Mesothelial cell of epicardium (in vitro differentiated cells): ENCODE results near the gene ARNT2. TPM values are rescaled to one million over a fixed set of nuclear protein-coding genes. Genes with fewer than 3 reads are reported as not detected.

ENCODE experiments used
- DNase-seq, 2 experiments: peaks; one replicate each; pipeline ENCODE4 v3.0.0; 2021; ENCODE audit warnings: low spot score in 2 of 2; ENCODE audit not compliant: unreplicated experiment in 2 of 2
- H3K27ac Mint-ChIP-seq: 2 replicates; pipeline ENCODE4 v1.8.0; 2021; ENCODE audit warnings: mixed read lengths
- H3K27me3 Mint-ChIP-seq: 2 replicates; pipeline ENCODE4 v1.8.0; 2021; ENCODE audit warnings: low read depth, mixed read lengths
- H3K36me3 Mint-ChIP-seq: 2 replicates; pipeline ENCODE4 v1.8.0; 2021; ENCODE audit warnings: mixed read lengths
- H3K4me1 Mint-ChIP-seq: 2 replicates; pipeline ENCODE4 v1.8.0; 2021; ENCODE audit warnings: mixed read lengths
- H3K4me3 Mint-ChIP-seq: 2 replicates; pipeline ENCODE4 v1.8.0; 2021; ENCODE audit warnings: mild to moderate bottlenecking, moderate library complexity, mixed read lengths
- H3K9me3 Mint-ChIP-seq: 2 replicates; pipeline ENCODE4 v1.8.0; 2021; ENCODE audit warnings: mixed read lengths
- total RNA-seq: library from RNA; stranded (reverse); gene quantifications from 3 replicates; pipeline ENCODE4 v1.2.1, GENCODE V29; 2021
- TF ChIP-seq, protein P1 (sequence below): fragments of 200-600 bp; sonication (generic); IDR thresholded peaks from one replicate; pipeline ENCODE4 v1.5.0; 2021; ENCODE audit warnings: antibody characterized with exemption; ENCODE audit not compliant: unreplicated experiment

The ARNT2 gene
- total RNA-seq, 1 donor from 2014 or later, result 20.2 TPM

DNA sequence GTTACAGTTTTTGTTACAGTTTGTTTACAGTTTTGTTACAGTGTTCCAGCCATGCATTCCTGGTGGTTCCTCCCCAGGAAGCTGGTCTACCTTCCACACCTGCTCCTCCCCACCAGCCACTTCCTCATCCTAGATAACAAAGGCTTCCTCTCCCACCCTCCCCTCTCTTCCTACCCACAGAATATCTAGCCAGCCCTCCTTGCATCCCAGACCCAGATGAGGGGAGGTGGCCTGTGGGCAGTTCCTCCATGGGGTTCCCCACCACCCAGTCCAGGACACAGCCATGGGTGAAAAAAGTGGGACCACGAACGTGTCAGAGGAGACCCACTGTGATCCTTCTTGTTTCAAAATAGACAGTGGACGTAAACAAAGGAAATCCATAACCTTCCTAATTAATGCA is 168.2 kb downstream of the ARNT2 start:
- TF ChIP-seq, protein P1, sequence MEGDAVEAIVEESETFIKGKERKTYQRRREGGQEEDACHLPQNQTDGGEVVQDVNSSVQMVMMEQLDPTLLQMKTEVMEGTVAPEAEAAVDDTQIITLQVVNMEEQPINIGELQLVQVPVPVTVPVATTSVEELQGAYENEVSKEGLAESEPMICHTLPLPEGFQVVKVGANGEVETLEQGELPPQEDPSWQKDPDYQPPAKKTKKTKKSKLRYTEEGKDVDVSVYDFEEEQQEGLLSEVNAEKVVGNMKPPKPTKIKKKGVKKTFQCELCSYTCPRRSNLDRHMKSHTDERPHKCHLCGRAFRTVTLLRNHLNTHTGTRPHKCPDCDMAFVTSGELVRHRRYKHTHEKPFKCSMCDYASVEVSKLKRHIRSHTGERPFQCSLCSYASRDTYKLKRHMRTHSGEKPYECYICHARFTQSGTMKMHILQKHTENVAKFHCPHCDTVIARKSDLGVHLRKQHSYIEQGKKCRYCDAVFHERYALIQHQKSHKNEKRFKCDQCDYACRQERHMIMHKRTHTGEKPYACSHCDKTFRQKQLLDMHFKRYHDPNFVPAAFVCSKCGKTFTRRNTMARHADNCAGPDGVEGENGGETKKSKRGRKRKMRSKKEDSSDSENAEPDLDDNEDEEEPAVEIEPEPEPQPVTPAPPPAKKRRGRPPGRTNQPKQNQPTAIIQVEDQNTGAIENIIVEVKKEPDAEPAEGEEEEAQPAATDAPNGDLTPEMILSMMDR, result no peak
- Mint-ChIP-seq H3K27ac (no peak overlapping the region), H3K36me3 (peaks cover 18% of the 10 kb centered on the region), H3K4me3 (no peak overlapping the region), H3K9me3 (no peaks in the 10 kb centered on the region), H3K4me1 (no peaks in the 10 kb centered on the region), H3K27me3 (no peaks in the 10 kb centered on the region)
- DNase-seq, result no peak

DNA sequence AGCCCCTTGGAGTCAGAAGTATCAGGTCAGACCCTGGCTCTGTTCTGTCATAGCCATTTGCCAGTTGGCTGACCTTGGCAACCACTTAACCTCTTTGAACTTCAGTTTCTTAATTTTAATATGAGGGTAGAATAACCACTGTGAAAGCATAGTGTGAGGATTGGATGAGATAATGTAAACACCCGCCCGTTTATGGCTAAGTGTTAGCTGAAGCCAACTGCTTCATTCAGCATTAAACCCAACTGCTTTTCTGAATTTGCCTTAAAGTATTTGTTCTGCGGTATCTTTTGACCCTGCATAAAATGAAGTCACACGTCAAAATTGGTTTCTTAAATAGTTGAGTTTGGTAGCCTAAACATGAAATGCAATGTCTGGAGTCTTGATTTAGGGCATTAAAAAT is 169.4 kb downstream of the ARNT2 start:
- H3K36me3 Mint-ChIP-seq, result peaks cover 19% of the 10 kb centered on the region
- H3K4me3 Mint-ChIP-seq, result no peak overlapping the region
- H3K4me1 Mint-ChIP-seq, result no peaks in the 10 kb centered on the region

DNA sequence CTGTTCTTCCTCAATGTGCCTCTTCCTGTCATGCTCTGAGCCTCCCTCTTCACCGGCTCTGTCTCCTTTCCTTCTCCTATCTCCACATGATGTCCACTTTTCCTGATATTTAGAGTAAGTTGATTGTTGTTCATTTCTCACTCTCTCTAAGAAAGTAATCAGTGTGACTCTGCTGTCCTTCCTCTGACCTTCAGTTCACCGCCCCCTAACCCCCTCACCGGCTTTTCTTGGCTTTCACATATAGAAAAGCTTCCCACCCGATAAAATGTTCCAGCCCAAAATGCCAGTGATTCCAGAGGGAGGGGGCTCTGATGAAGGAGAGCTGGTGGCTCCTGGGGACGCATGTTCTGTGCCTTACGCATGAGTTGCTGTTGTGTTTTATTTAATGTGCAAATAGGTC is 170.4 kb downstream of the ARNT2 start:
- Mint-ChIP-seq H3K4me3 (no peak overlapping the region), H3K4me1 (no peaks in the 10 kb centered on the region), H3K36me3 (peaks cover 19% of the 10 kb centered on the region), H3K9me3 (no peaks in the 10 kb centered on the region), H3K27ac (no peak overlapping the region), H3K27me3 (no peaks in the 10 kb centered on the region)
- DNase-seq, result no peak
- TF ChIP-seq, protein P1, result no peak

More for the DNA sequence above, 169.4 kb downstream of the ARNT2 start:
- TF ChIP-seq, protein P1, result no peak
- Mint-ChIP-seq H3K27me3 (no peaks in the 10 kb centered on the region), H3K9me3 (no peaks in the 10 kb centered on the region), H3K27ac (no peak overlapping the region)
- no peak for DNase-seq

DNA sequence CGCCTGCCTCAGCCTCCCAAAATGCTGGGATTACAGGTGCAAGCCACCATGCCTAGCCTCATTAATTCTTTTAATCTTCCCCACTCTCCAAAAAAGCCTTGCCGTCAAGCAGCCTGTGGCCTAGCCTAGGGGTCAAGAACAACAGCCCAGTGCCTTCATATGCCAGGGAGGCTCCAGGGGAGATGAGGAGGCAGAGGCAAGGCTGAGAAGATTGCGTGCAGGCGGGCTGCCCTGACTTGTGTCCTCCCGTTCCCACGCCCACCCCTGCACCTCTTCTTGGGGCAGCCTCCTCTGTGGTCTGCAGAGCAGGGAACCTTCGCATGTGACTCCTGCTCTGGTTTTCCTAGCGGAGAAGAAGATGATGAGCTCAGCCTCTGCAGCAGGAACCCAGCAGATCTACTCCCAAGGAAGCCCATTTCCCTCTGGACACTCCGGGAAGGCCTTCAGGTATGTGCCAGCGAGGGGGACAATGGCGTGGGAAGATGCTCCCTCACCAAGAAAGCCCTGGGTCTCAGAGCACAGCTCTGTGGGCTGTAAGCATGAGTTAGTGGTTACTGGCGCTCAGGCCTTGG is 172.4 kb downstream of the ARNT2 start:
- DNase-seq, result no peak
- H3K36me3 Mint-ChIP-seq, result peaks cover 20% of the 10 kb centered on the region
- no peaks in the 10 kb centered on the region for H3K27me3 Mint-ChIP-seq
- peaks cover 3% of the 10 kb centered on the region for H3K4me1 Mint-ChIP-seq
- TF ChIP-seq, protein P1, result no peak
- H3K27ac Mint-ChIP-seq, result no peak overlapping the region
- no peaks in the 10 kb centered on the region for H3K9me3 Mint-ChIP-seq
- H3K4me3 Mint-ChIP-seq, result no peak overlapping the region

DNA sequence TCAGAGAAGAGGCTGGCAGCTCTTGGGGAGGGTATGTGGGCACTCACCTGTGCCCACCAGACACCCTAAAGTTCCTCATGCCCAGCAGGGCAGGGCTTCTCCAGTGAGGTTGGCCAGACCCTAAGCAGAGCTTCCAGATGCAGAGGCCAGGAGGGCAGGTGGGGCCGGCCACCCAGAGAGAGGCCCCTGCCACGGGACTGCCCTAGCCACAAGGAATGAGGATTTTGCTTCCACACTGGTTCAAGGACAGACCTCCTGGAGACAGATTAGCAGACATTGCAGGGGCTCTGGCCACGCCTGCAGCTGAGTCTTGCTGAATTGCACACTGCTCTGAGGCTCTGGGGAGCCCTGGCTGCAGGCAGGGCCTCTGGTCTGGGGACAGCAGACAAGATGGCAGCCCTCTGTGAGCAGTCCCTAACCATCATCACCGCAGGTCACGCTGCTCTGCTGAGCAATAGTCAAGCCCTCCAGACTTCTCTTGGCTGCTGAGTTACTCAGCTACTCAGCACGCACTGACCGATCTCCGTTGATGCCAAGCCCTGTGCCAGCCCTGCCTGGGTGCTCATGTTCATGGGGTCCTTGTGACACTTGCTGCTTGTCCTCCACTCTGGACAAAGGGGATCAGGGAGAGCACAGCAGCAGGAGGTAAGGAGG is 173.5 kb downstream of the ARNT2 start:
- Mint-ChIP-seq H3K4me1 (peaks cover 3% of the 10 kb centered on the region), H3K27me3 (no peaks in the 10 kb centered on the region), H3K36me3 (peaks cover 26% of the 10 kb centered on the region), H3K27ac (no peak overlapping the region), H3K9me3 (no peaks in the 10 kb centered on the region), H3K4me3 (no peak overlapping the region)
- TF ChIP-seq, protein P1, result no peak
- DNase-seq, result no peak

DNA sequence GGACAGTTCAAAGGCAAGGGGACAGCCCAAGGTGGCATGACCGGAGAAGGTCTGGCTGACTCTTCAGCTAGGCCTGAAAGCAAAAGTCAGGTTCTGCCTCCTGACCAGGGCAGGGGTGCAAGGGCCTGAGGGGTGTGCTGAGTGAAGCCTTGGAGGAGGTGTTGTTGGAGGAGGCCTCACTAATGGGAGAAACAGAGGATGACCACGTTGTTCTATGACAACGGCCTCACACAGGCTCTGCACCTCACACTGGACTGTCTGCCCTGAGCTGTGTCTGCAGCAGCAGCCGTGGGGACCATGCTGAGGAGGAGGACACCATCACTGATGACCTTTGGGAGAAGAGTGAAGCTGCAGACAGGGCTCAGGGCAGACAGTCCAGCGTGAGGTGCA is 174.0 kb downstream of the ARNT2 start:
- Mint-ChIP-seq H3K27me3 (no peaks in the 10 kb centered on the region), H3K9me3 (no peaks in the 10 kb centered on the region), H3K27ac (no peak overlapping the region), H3K4me1 (peaks cover 3% of the 10 kb centered on the region), H3K36me3 (peaks cover 27% of the 10 kb centered on the region), H3K4me3 (no peak overlapping the region)
- TF ChIP-seq, protein P1, result no peak
- no peak for DNase-seq
